Brain microvascular endothelial cell (primary cell): Measurements from ENCODE around the gene ADAM12.

Experiments
- DNase-seq: peaks from one replicate; pipeline ENCODE4 v3.0.0-alpha.2; 2020
- H3K27ac ChIP-seq: fragments of 250-450 bp; sonication (Bioruptor Pico); 2 replicates; pipeline ENCODE4 v1.5.1; 2020; ENCODE audit warnings: mild to moderate bottlenecking, moderate library complexity
- H3K27me3 ChIP-seq: fragments of 250-450 bp; sonication (Bioruptor Pico); replicated peaks from 2 replicates; pipeline ENCODE4 v1.5.1; 2020; ENCODE audit warnings: mild to moderate bottlenecking
- H3K36me3 ChIP-seq: fragments of 250-450 bp; sonication (Bioruptor Pico); replicated peaks from 2 replicates; pipeline ENCODE4 v1.5.1; 2020; ENCODE audit warnings: mild to moderate bottlenecking
- H3K4me3 ChIP-seq: 2 replicates; pipeline ENCODE4 v1.5.1; 2011; ENCODE audit warnings: low read depth, mild to moderate bottlenecking, control low read depth, low read length, moderate library complexity
- in situ Hi-C: cut with HindIII; loops from 2 replicates; pipeline ENCODE4 v1.10.0; 2017; ENCODE audit warnings: low sequenced_read_pairs, low pct_ligation_motif_present
- TF ChIP-seq, protein P1 (sequence below): IDR thresholded peaks from 2 replicates; pipeline ENCODE4 v1.5.1; 2011; ENCODE audit warnings: low read depth, mild to moderate bottlenecking, moderate library complexity, low read length, control low read depth, inconsistent platforms; ENCODE audit errors: missing control alignments

The ADAM12 gene

DNA sequence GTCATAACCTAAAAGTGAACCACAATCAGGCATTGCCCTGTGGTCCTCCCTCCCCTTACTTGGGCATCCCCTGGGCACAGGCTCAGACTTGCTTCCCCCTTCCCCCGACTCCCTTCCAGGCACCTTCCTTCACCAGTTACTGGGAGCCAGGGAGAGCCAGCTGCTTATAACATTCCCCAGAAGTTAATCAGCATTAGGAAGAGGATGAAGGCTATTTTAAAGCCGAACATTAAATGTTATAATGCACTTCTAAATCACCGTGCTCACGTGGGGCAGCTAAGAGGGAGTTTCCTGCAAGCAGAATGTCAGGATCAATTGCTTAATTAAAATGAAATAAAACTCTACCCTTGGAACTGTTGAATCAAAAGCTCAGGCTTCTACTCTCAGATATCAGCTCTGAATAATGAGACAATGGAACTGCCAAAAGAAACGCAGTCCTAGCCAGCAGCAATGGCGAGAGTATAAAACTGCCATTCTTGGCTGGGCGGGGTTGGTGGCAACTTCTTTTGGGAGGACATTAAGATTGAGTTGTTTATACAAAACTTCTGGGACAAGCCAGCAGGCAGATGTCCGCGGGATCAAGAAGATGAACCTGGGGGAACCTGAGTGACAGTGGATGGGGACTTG lies 322.4 kb downstream of the ADAM12 start:
- H3K27me3 ChIP-seq, result no peaks in the 10 kb centered on the region
- TF ChIP-seq, protein P1, sequence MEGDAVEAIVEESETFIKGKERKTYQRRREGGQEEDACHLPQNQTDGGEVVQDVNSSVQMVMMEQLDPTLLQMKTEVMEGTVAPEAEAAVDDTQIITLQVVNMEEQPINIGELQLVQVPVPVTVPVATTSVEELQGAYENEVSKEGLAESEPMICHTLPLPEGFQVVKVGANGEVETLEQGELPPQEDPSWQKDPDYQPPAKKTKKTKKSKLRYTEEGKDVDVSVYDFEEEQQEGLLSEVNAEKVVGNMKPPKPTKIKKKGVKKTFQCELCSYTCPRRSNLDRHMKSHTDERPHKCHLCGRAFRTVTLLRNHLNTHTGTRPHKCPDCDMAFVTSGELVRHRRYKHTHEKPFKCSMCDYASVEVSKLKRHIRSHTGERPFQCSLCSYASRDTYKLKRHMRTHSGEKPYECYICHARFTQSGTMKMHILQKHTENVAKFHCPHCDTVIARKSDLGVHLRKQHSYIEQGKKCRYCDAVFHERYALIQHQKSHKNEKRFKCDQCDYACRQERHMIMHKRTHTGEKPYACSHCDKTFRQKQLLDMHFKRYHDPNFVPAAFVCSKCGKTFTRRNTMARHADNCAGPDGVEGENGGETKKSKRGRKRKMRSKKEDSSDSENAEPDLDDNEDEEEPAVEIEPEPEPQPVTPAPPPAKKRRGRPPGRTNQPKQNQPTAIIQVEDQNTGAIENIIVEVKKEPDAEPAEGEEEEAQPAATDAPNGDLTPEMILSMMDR, result no peak
- H3K27ac ChIP-seq, result no peak overlapping the region
- DNase-seq, result no peak
- peaks cover 3% of the 10 kb centered on the region for H3K36me3 ChIP-seq
- H3K4me3 ChIP-seq, result no peak overlapping the region
- in situ Hi-C loops, result no loop called here

DNA sequence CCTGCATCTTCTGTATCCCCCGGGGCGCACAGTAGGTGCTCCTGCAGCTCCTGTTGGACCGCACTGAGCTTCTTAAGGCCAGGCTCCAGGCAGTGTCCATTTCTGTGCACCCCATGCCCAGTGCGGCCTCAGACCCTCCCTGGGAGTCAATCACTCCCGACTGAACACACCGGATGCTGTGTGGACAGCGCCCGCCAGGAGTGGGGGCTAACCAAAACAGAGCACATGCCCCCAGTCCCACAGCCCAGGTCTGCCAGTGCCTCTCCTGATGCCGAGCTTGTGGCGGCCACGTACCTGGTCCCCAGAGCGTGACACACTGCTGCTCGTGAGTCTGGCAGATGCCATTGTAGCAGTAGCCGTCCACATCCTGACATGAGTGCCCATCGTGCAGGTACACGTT lies 323.8 kb downstream of the ADAM12 start:
- H3K4me3 ChIP-seq, result no peak overlapping the region
- H3K36me3 ChIP-seq, result peaks cover 2% of the 10 kb centered on the region
- TF ChIP-seq, protein P1, result no peak
- no peak for DNase-seq
- H3K27ac ChIP-seq, result no peak overlapping the region
- H3K27me3 ChIP-seq, result no peaks in the 10 kb centered on the region
- in situ Hi-C loops, result no loop called here

DNA sequence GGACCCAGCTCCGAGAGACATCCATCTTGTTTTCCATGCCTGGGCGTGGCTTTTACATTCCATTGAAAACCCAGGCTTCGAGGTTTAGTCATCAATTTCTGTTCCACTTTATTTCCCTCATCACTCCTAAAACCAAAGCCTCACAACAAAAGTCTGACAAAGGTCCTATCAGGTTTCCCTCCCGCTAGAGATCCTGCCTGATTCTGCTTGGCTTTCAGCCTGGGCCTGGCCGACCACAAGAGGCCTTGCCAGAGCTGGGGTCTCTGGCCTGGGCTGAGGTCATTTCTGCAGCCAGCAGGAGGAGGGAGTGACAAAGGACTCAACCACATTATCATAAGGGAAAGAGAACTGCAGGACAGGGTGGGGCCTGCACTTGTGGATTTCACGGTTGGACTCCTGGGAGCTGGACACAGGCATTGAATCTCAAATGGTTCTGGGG lies 324.9 kb downstream of the ADAM12 start:
- in situ Hi-C loops, result no loop called here
- no peak overlapping the region for H3K4me3 ChIP-seq
- peak; percentile 71 for DNase-seq
- TF ChIP-seq, protein P1, result no peak
- no peaks in the 10 kb centered on the region for H3K27me3 ChIP-seq
- H3K36me3 ChIP-seq, result no peaks in the 10 kb centered on the region
- H3K27ac ChIP-seq, result peak overlapping the region; percentile 97

- in situ Hi-C loops, result no loop called here
- TF ChIP-seq, protein P1, result no peak
- H3K4me3 ChIP-seq, result no peak overlapping the region
- H3K27me3 ChIP-seq, result no peaks in the 10 kb centered on the region
- H3K36me3 ChIP-seq, result no peaks in the 10 kb centered on the region
- DNase-seq, result peak; percentile 99
- peak overlapping the region; percentile 97 for H3K27ac ChIP-seq
Observed at GRCh38 chr10:126062131-126063032, 325.9 kb downstream of the ADAM12 start.

DNA sequence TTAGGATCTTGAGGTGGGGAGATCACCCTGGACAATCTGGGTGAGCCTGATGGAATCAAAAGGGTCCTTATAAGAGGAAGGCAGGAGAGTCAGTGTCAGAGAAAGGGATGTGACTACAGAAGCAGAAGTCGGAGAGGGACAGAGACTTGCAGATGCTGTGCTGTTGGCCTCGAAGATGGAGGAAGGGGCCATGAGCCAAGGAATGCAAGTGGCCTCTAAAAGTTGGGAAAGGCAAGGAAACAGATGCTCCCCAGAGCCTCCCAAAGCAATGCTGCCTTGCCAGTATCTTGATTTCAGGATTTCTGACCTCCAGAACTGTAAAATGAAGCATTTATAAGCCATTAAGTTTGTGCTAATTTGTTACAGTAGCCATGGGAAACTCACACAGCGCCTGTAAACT lies 326.8 kb downstream of the ADAM12 start:
- Histone ChIP-seq H3K36me3 (no peaks in the 10 kb centered on the region), H3K27ac (peak overlapping the region; percentile 97), H3K27me3 (no peaks in the 10 kb centered on the region), H3K4me3 (no peak overlapping the region)
- in situ Hi-C loops, result no loop called here
- DNase-seq, result no peak
- TF ChIP-seq, protein P1, result no peak
